Endothelial cell (in vitro differentiated cells): Measurements from ENCODE around the gene RSPO3. TPM values are rescaled to one million over a fixed set of nuclear protein-coding genes. Genes with fewer than 3 reads are reported as not detected.

Experiments
- DNase-seq: peaks from one replicate; pipeline ENCODE4 v3.0.0; 2021; ENCODE audit warnings: low spot score
- H3K27ac Mint-ChIP-seq: one replicate; pipeline ENCODE4 v1.8.0; 2021; ENCODE audit warnings: mixed read lengths, inconsistent platforms; ENCODE audit not compliant: unreplicated experiment
- H3K27me3 Mint-ChIP-seq: one replicate; pipeline ENCODE4 v1.8.0; 2021; ENCODE audit warnings: mild to moderate bottlenecking, moderate library complexity, mixed read lengths, inconsistent platforms; ENCODE audit not compliant: unreplicated experiment
- H3K36me3 Mint-ChIP-seq: one replicate; pipeline ENCODE4 v1.8.0; 2021; ENCODE audit warnings: mild to moderate bottlenecking, low read depth, mixed read lengths, inconsistent platforms; ENCODE audit not compliant: unreplicated experiment
- H3K4me1 Mint-ChIP-seq: one replicate; pipeline ENCODE4 v1.8.0; 2021; ENCODE audit warnings: mild to moderate bottlenecking, mixed read lengths, inconsistent platforms; ENCODE audit not compliant: unreplicated experiment
- H3K4me3 Mint-ChIP-seq: one replicate; pipeline ENCODE4 v1.8.0; 2021; ENCODE audit warnings: mild to moderate bottlenecking, mixed read lengths, inconsistent platforms; ENCODE audit not compliant: unreplicated experiment
- H3K9me3 Mint-ChIP-seq: one replicate; pipeline ENCODE4 v1.8.0; 2021; ENCODE audit warnings: mixed read lengths, inconsistent platforms; ENCODE audit not compliant: unreplicated experiment
- total RNA-seq: library from RNA; stranded (reverse); fragmentation: NEBNext Ultra II Directional; extraction: Animal tissue kit (Norgen Biotek cat#: 25700); gene quantifications from one replicate; pipeline ENCODE4 v1.2.1, GENCODE V29; 2021; ENCODE audit not compliant: unreplicated experiment
- TF ChIP-seq, protein P1 (sequence below): fragments of 200-600 bp; sonication (generic); IDR thresholded peaks from one replicate; pipeline ENCODE4 v1.5.0; 2021; ENCODE audit warnings: antibody characterized with exemption; ENCODE audit not compliant: unreplicated experiment

Gene RSPO3
- total RNA-seq, 1 donor from 2014 or later, result 0.59 TPM

DNA sequence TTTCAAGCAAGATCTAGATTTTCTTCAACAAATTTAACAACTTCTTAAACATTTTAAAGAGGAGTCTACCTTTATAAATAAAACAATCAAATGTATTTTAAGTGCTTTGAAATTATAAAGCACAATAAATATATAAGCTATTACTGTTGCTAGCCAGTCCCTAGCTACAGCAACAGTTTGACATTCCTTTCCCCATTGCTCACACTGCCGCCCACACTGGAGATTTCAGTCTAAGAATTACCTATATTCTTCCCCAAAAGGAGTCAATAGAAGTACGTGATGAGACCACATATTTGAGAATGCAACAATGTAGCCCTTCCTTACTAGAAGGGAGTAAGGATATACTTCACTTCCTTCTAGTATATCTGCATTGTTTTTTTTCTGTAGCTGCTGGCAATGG lies 82.8 kb downstream of the RSPO3 start:
- TF ChIP-seq, protein P1, sequence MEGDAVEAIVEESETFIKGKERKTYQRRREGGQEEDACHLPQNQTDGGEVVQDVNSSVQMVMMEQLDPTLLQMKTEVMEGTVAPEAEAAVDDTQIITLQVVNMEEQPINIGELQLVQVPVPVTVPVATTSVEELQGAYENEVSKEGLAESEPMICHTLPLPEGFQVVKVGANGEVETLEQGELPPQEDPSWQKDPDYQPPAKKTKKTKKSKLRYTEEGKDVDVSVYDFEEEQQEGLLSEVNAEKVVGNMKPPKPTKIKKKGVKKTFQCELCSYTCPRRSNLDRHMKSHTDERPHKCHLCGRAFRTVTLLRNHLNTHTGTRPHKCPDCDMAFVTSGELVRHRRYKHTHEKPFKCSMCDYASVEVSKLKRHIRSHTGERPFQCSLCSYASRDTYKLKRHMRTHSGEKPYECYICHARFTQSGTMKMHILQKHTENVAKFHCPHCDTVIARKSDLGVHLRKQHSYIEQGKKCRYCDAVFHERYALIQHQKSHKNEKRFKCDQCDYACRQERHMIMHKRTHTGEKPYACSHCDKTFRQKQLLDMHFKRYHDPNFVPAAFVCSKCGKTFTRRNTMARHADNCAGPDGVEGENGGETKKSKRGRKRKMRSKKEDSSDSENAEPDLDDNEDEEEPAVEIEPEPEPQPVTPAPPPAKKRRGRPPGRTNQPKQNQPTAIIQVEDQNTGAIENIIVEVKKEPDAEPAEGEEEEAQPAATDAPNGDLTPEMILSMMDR, result no peak
- no peaks in the 10 kb centered on the region for H3K27me3 Mint-ChIP-seq
- H3K27ac Mint-ChIP-seq, result no peak overlapping the region
- no peaks in the 10 kb centered on the region for H3K36me3 Mint-ChIP-seq
- H3K4me1 Mint-ChIP-seq, result no peaks in the 10 kb centered on the region
- no peak overlapping the region for H3K4me3 Mint-ChIP-seq
- DNase-seq, result no peak
- no peaks in the 10 kb centered on the region for H3K9me3 Mint-ChIP-seq

DNA sequence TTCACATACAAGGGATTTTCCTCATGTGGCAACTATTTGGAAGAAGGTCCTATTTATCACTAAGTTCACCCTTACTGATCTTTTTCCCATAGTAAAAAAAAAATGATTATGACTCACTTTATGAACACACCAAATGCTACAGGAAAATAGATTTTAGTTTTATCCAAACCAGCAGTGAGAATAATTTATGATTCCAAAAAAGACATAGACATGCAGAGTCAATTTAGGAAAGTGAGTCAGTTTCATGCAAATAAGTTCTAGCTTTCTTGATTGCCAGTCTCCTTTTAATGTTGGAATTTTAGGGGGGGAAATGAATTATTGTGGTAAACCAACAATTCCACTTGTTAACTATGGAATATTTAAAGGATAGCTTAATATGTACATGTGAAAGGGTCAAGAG lies 84.2 kb downstream of the RSPO3 start:
- Mint-ChIP-seq H3K4me1 (no peaks in the 10 kb centered on the region), H3K9me3 (no peaks in the 10 kb centered on the region), H3K4me3 (no peak overlapping the region), H3K27me3 (peaks cover 1% of the 10 kb centered on the region), H3K36me3 (no peaks in the 10 kb centered on the region), H3K27ac (no peak overlapping the region)
- TF ChIP-seq, protein P1, result no peak
- no peak for DNase-seq

DNA sequence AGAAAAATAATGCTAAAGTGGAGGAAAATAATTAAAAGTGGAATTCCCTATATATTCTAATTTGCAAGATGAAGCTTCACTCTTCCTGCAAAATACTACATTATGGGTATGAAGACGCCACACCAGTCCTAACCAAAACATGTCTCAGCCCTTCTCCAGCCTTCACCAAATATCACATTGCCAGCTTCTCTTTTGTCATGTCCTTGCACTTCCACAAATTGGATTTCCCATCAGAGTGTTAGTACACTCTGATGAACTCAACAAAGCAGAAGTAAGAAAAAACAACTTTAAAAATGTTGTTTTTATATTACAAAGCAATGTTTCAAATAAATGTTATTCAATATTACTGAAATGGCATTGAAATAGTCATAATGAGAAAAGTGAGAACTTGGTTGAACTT lies 85.8 kb downstream of the RSPO3 start:
- no peaks in the 10 kb centered on the region for H3K36me3 Mint-ChIP-seq
- no peaks in the 10 kb centered on the region for H3K4me1 Mint-ChIP-seq
- peaks cover 1% of the 10 kb centered on the region for H3K27me3 Mint-ChIP-seq
- no peaks in the 10 kb centered on the region for H3K9me3 Mint-ChIP-seq
- no peak overlapping the region for H3K4me3 Mint-ChIP-seq
- no peak overlapping the region for H3K27ac Mint-ChIP-seq
- DNase-seq, result no peak
- TF ChIP-seq, protein P1, result no peak

DNA sequence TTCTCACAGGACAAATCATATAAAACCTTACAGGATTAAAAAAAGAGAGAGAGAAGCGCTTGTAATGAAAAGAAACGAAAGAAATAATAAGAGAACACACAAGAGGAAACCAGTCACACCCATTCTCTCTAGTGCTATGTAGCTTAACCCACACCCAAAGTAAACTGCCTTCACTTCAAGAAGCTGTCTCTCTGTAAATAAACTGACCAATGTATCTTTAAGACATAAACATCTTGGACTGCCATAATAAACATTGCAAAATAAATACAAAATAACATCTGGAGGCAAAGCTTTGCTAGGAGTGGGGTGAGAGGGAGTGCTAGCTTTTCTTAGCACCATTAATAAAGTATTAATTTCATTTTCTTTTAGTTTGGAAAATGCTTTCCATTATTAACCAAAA lies 86.6 kb downstream of the RSPO3 start:
- TF ChIP-seq, protein P1, result no peak
- Mint-ChIP-seq H3K4me3 (no peak overlapping the region), H3K27me3 (peaks cover 1% of the 10 kb centered on the region), H3K4me1 (no peaks in the 10 kb centered on the region), H3K9me3 (no peaks in the 10 kb centered on the region), H3K36me3 (no peaks in the 10 kb centered on the region), H3K27ac (no peak overlapping the region)
- no peak for DNase-seq

DNA sequence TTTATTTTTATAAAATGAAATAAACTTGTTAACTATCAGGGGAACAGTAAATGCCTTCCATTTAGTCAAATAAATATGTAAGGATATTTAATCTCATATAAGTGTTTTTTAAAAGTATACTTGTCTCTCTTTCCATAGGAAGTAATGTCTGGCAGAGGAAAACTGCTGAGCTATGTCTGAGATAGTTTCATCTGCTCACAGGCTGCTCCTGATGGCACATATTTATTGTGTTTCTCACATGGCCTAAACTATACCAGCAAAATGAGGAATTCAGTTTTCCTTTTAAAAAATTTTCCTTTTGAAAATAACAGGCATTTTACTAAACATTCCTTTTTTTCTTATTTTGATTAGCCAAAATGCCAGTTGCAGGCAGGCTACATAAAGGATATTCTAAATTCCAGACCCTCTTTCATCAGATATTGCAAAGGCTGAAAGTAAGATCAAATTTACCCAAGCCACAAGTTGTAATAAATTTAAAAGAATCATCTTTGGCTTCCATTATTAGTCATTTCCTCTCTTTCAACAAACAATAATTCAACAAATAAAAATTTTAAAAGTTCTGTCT lies 88.1 kb downstream of the RSPO3 start:
- TF ChIP-seq, protein P1, result no peak
- Mint-ChIP-seq H3K27me3 (peaks cover 1% of the 10 kb centered on the region), H3K36me3 (no peaks in the 10 kb centered on the region), H3K9me3 (no peaks in the 10 kb centered on the region), H3K4me1 (peaks cover 3% of the 10 kb centered on the region), H3K4me3 (no peak overlapping the region), H3K27ac (no peak overlapping the region)
- no peak for DNase-seq
